H1 (cell line): ENCODE measurements around the gene PCDHB10. TPM values are rescaled to one million over a fixed set of nuclear protein-coding genes. Genes with fewer than 3 reads are reported as not detected.
A peak's percentile ranks its signal among the peaks of the same experiment; 100 is the strongest.
"Not testable (repeated sequence)": the region's sequence is repeated elsewhere in the genome, so short reads cannot be mapped to it uniquely, and the experiment has no call there.

Experiments
- CTCF ChIA-PET: fragments of 300-600 bp; sonication (Branson Sonifier 250); formaldehyde crosslinking; loops from one replicate; lab custom pipeline; 2021; ENCODE audit not compliant: partially characterized antibody; lab: Charles Lee
- POLR2A ChIA-PET: fragments of 300-600 bp; sonication (Branson Sonifier 250); formaldehyde crosslinking; loops from one replicate; lab custom pipeline; 2021; ENCODE audit warnings: inconsistent platforms; ENCODE audit not compliant: partially characterized antibody; lab: Charles Lee
- DNase-seq, 2 experiments: peaks; one replicate each; pipeline versions ENCODE4 v3.0.0 to v3.0.0-alpha.2; 2010 to 2022; ENCODE audit warnings: low spot score in 2 of 2, low read depth in 1 of 2, mixed read lengths in 1 of 2
- FAIRE-seq: peaks from 2 replicates; lab custom pipeline; 2011; peaks lifted over from hg19 to GRCh38; lab: Jason Lieb, UNC
- H2AFZ ChIP-seq: 2 replicates; pipeline ENCODE4 v1.8.1; 2012; ENCODE audit warnings: low read length, inconsistent platforms
- H2AK5ac ChIP-seq: 2 replicates; pipeline ENCODE4 v1.6.1; 2013; ENCODE audit warnings: low read depth, low read length
- H2BK120ac ChIP-seq: replicated peaks from 2 replicates; pipeline ENCODE3; 2013; ENCODE audit warnings: low read depth, low read length, inconsistent platforms
- H2BK12ac ChIP-seq: 2 replicates; pipeline ENCODE4 v1.6.1; 2013; ENCODE audit warnings: low read depth, low read length
- H2BK15ac ChIP-seq: 2 replicates; pipeline ENCODE4 v1.6.1; 2013; ENCODE audit warnings: low read length
- H2BK20ac ChIP-seq: 2 replicates; pipeline ENCODE4 v1.6.1; 2013; ENCODE audit warnings: low read length
- H2BK5ac ChIP-seq: 2 replicates; pipeline ENCODE4 v1.6.1; 2013; ENCODE audit warnings: low read depth, low read length
- H3K14ac ChIP-seq: 2 replicates; pipeline ENCODE4 v1.6.1; 2013; ENCODE audit warnings: inconsistent platforms; ENCODE audit not compliant: insufficient read length
- H3K18ac ChIP-seq: 2 replicates; pipeline ENCODE4 v1.6.1; 2013; ENCODE audit warnings: low read length; ENCODE audit errors: extremely low read depth
- H3K23ac ChIP-seq: 2 replicates; pipeline ENCODE4 v1.6.1; 2013; ENCODE audit warnings: inconsistent platforms; ENCODE audit not compliant: insufficient read length
- H3K23me2 ChIP-seq: 2 replicates; pipeline ENCODE4 v1.6.1; 2013; ENCODE audit warnings: low read depth, low read length
- H3K27ac ChIP-seq: 2 replicates; pipeline ENCODE4 v1.6.1; 2011; ENCODE audit warnings: low read depth, low read length, inconsistent platforms
- H3K27me3 ChIP-seq, 4 experiments: replicated peaks in 1 of 4; 1 replicate in 1 of 4; 2 replicates in 3 of 4; pipeline versions ENCODE4 v1.6.1 to v1.8.1; 2011 to 2013; ENCODE audit warnings: low read length in 3 of 4, mild to moderate bottlenecking in 3 of 4, inconsistent platforms in 2 of 4, mixed read lengths in 2 of 4, moderate library complexity in 1 of 4; ENCODE audit not compliant: control insufficient read depth in 3 of 4, insufficient read depth in 3 of 4; ENCODE audit errors: extremely low read depth in 1 of 4
- H3K36me3 ChIP-seq, 4 experiments: 2 replicates each; pipeline versions ENCODE4 v1.6.1 to v1.8.1; 2011 to 2013; ENCODE audit warnings: mild to moderate bottlenecking in 4 of 4, low read length in 3 of 4, moderate library complexity in 2 of 4, control low read depth in 1 of 4, inconsistent platforms in 1 of 4; ENCODE audit not compliant: insufficient read depth in 4 of 4, control insufficient read depth in 2 of 4
- H3K4ac ChIP-seq: replicated peaks from 2 replicates; pipeline ENCODE3; 2013; ENCODE audit warnings: low read length, low read depth, mixed read lengths, inconsistent platforms; ENCODE audit not compliant: insufficient read length
- H3K4me1 ChIP-seq, 4 experiments: replicated peaks in 1 of 4; 1 replicate in 1 of 4; 2 replicates in 3 of 4; pipeline versions ENCODE4 v1.6.1 to v1.8.1; 2011 to 2013; ENCODE audit warnings: low read length in 3 of 4, inconsistent platforms in 2 of 4, mixed read lengths in 1 of 4; ENCODE audit not compliant: insufficient read depth in 4 of 4, control insufficient read depth in 3 of 4
- H3K4me2 ChIP-seq, 2 experiments: 2 replicates each; pipeline versions ENCODE4 v1.6.1 to v1.8.1; 2011 to 2013; ENCODE audit warnings: low read depth in 2 of 2, low read length in 2 of 2, control low read depth in 1 of 2, inconsistent platforms in 1 of 2, mild to moderate bottlenecking in 1 of 2; ENCODE audit not compliant: insufficient read depth in 1 of 2
- H3K4me3 ChIP-seq, 4 experiments: fragments of 200-600, 300-600 bp in 1 of 4; sonication (generic), shearing (Covaris generic), sonication (Bioruptor Twin) in 1 of 4; 2 replicates each; pipeline versions ENCODE4 v1.5.1 to v1.8.1; 2011 to 2016; ENCODE audit warnings: low read length in 4 of 4, low read depth in 3 of 4, control low read depth in 2 of 4, inconsistent platforms in 2 of 4, mild to moderate bottlenecking in 2 of 4, mixed read lengths in 1 of 4, moderate library complexity in 1 of 4; ENCODE audit not compliant: insufficient read depth in 2 of 4; ENCODE audit errors: extremely low read depth in 1 of 4
- H3K56ac ChIP-seq: replicated peaks from 2 replicates; pipeline ENCODE3; 2013; ENCODE audit warnings: low read depth, mild to moderate bottlenecking, mixed read lengths, low read length, inconsistent platforms; ENCODE audit not compliant: insufficient read length
- H3K79me1 ChIP-seq: 2 replicates; pipeline ENCODE4 v1.6.1; 2013; ENCODE audit warnings: low read depth, low read length, control low read depth
- H3K79me2 ChIP-seq, 2 experiments: 2 replicates each; pipeline versions ENCODE4 v1.6.1 to v1.8.1; 2012 to 2013; ENCODE audit warnings: low read length in 2 of 2, mild to moderate bottlenecking in 2 of 2, inconsistent platforms in 1 of 2; ENCODE audit not compliant: insufficient read depth in 2 of 2, control insufficient read depth in 1 of 2
- H3K9ac ChIP-seq, 4 experiments: replicated peaks in 1 of 4; 1 replicate in 1 of 4; 2 replicates in 3 of 4; pipeline versions ENCODE4 v1.6.1 to v1.8.1; 2011 to 2013; ENCODE audit warnings: low read depth in 3 of 4, low read length in 3 of 4, control low read depth in 2 of 4, mild to moderate bottlenecking in 2 of 4, moderate library complexity in 2 of 4, inconsistent platforms in 1 of 4; ENCODE audit errors: extremely low read depth in 1 of 4
- H3K9me3 ChIP-seq, 2 experiments: 2 replicates each; pipeline versions ENCODE4 v1.6.1 to v1.8.1; 2012 to 2013; ENCODE audit warnings: mild to moderate bottlenecking in 2 of 2, moderate library complexity in 2 of 2, control low read depth in 1 of 2, inconsistent platforms in 1 of 2, low read depth in 1 of 2, low read length in 1 of 2, mixed read lengths in 1 of 2; ENCODE audit not compliant: insufficient read depth in 2 of 2
- H4K20me1 ChIP-seq, 2 experiments: replicated peaks in 1 of 2; 2 replicates each; pipeline versions ENCODE3 to v1.8.1; 2011 to 2013; ENCODE audit warnings: inconsistent platforms in 2 of 2, low read length in 2 of 2, mild to moderate bottlenecking in 1 of 2; ENCODE audit not compliant: insufficient read depth in 2 of 2, control insufficient read depth in 1 of 2
- H4K5ac ChIP-seq: 2 replicates; pipeline ENCODE4 v1.6.1; 2013; ENCODE audit warnings: low read length, low read depth, mixed read lengths, inconsistent platforms; ENCODE audit not compliant: insufficient read length
- H4K8ac ChIP-seq: 2 replicates; pipeline ENCODE4 v1.8.0; 2013; ENCODE audit warnings: mild to moderate bottlenecking, moderate library complexity, low read length, inconsistent platforms; ENCODE audit not compliant: insufficient read depth; ENCODE audit errors: extremely low read depth
- H4K91ac ChIP-seq: replicated peaks from 2 replicates; pipeline ENCODE3; 2013; ENCODE audit warnings: low read length, mixed read lengths, inconsistent platforms; ENCODE audit not compliant: insufficient read length
- WGBS, 2 experiments: shearing (Covaris generic) in 1 of 2; methylation state at CpG; one replicate each; pipeline versions ENCODE4 v1.1.6 to v1.1.7; 2013 to 2015; ENCODE audit warnings: low lambda C conversion rate in 2 of 2, mixed read lengths in 2 of 2, inconsistent platforms in 1 of 2, low coverage in 1 of 2, missing lambda C conversion rate in 1 of 2; ENCODE audit not compliant: insufficient replicate concordance in 2 of 2, insufficient coverage in 1 of 2, insufficient read length in 1 of 2; ENCODE audit errors: extremely low coverage in 1 of 2, missing lambda C conversion rate in 1 of 2; 5-methylcytosine and 5-hydroxymethylcytosine counted together
- polyA plus RNA-seq, 7 experiments: library from polyadenylated mRNA; depleted of rRNA in 3 of 7; stranded (reverse) in 5 of 7; unstranded in 2 of 7; fragments of >200 nt in 5 of 7; fragments of 200-250 nt in 2 of 7; gene quantifications; 1 replicate in 5 of 7; 2 replicates in 1 of 7; 4 replicates in 1 of 7; pipeline versions ENCODE4 v1.2.1 to v1.2.3, GENCODE V29; 2011 to 2013; ENCODE audit warnings: missing spikeins in 2 of 7, mixed read lengths in 2 of 7
- total RNA-seq: library from RNA; stranded (reverse); fragmentation: NEBNext Ultra II Directional; extraction: Animal tissue kit (Norgen Biotek cat#: 25700); gene quantifications from 2 replicates; pipeline ENCODE4 v1.2.1, GENCODE V29; 2021
- TF ChIP-seq, protein P1 (sequence below), 3 experiments: IDR thresholded peaks; 1 replicate in 2 of 3; 2 replicates in 1 of 3; pipeline versions ENCODE4 v1.5.1 to v1.6.1; 2011; ENCODE audit warnings: low read length in 3 of 3, mild to moderate bottlenecking in 3 of 3, inconsistent platforms in 2 of 3, low read depth in 1 of 3, moderate library complexity in 1 of 3; ENCODE audit not compliant: insufficient read depth in 1 of 3; ENCODE audit errors: control extremely low read depth in 1 of 3

Gene PCDHB10
- total and polyA plus RNA-seq, 2 of the 8 experiments (the other 6 are each of a cell fraction or from before 2014, with no cell fraction given), result 1.3 to 1.8 TPM

DNA sequence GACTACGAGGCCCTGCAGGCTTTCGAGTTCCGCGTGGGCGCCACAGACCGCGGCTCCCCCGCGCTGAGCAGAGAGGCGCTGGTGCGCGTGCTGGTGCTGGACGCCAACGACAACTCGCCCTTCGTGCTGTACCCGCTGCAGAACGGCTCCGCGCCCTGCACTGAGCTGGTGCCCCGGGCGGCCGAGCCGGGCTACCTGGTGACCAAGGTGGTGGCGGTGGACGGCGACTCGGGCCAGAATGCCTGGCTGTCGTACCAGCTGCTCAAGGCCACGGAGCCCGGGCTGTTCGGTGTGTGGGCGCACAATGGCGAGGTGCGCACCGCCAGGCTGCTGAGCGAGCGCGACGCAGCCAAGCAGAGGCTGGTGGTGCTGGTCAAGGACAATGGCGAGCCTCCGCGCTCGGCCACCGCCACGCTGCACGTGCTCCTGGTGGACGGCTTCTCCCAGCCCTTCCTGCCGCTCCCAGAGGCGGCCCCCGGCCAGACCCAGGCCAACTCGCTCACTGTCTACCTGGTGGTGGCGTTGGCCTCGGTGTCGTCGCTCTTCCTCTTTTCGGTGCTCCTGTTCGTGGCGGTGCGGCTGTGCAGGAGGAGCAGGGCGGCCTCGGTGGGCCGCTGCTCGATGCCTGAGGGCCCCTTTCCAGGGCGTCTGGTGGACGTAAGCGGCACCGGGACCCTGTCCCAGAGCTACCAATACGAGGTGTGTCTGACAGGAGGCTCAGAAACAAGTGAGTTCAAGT, 7.9 kb upstream of the PCDHB10 start:
- H3K9ac ChIP-seq, FAIRE-seq, H3K23ac ChIP-seq, H3K9me3 ChIP-seq, H4K91ac ChIP-seq, H3K4ac ChIP-seq, H2BK15ac ChIP-seq, H3K36me3 ChIP-seq, H3K18ac ChIP-seq, H2AK5ac ChIP-seq, H3K27me3 ChIP-seq, H3K4me1 ChIP-seq, H2AFZ ChIP-seq, H3K4me2 ChIP-seq, H2BK120ac ChIP-seq, H3K4me3 ChIP-seq, H3K79me2 ChIP-seq, H3K14ac ChIP-seq, POLR2A ChIA-PET, H3K56ac ChIP-seq, H2BK12ac ChIP-seq, H4K20me1 ChIP-seq, H4K8ac ChIP-seq, H3K27ac ChIP-seq, H2BK20ac ChIP-seq, H3K23me2 ChIP-seq, H4K5ac ChIP-seq, H2BK5ac ChIP-seq, H3K79me1 ChIP-seq, DNase-seq: not testable (repeated sequence)
- TF ChIP-seq, protein P1, sequence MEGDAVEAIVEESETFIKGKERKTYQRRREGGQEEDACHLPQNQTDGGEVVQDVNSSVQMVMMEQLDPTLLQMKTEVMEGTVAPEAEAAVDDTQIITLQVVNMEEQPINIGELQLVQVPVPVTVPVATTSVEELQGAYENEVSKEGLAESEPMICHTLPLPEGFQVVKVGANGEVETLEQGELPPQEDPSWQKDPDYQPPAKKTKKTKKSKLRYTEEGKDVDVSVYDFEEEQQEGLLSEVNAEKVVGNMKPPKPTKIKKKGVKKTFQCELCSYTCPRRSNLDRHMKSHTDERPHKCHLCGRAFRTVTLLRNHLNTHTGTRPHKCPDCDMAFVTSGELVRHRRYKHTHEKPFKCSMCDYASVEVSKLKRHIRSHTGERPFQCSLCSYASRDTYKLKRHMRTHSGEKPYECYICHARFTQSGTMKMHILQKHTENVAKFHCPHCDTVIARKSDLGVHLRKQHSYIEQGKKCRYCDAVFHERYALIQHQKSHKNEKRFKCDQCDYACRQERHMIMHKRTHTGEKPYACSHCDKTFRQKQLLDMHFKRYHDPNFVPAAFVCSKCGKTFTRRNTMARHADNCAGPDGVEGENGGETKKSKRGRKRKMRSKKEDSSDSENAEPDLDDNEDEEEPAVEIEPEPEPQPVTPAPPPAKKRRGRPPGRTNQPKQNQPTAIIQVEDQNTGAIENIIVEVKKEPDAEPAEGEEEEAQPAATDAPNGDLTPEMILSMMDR (IDR thresholded peaks at IDR 0.05; ENCODE audit: control extremely low read depth in 1 of 3, insufficient read depth in 1 of 3, low read depth in 1 of 3, low read length in 3 of 3), result 0 out of 4 replicates have a peak, but pooled peaks of 1 of the 3 experiments have one; percentile 8
- CTCF ChIA-PET, result interaction anchor here (1.6 to 3.8 kb wide), 3 partner anchors 13 to 39 kb away, joined by 4 to 39 read pairs (median 35); partner anchors contain the start of genes PCDHB11 and PCDHB14
- 92% methylated on average over 27 of the region's 69 CpGs; no CpG with 5 or more reads in 1 of the 2 experiments for WGBS, 2 experiments
